ENCODE results near the gene DIS3L.

GRCh38 chr15:66278056-66278455 lies 15.3 kb upstream of the DIS3L start:
- TF ChIP-seq CTCF (IDR thresholded peaks at IDR 0.05) (no peak), POLR2A (IDR thresholded peaks at IDR 0.05) (no peak)

Data from right lobe of liver (tissue), 4 donors.